ENCODE results near the gene CCDC86. TPM values are rescaled to one million over a fixed set of nuclear protein-coding genes. Genes with fewer than 3 reads are reported as not detected.

The CCDC86 gene
- total RNA-seq, 2 experiments from 2014 or later: 19.2 to 23.2 TPM

DNA sequence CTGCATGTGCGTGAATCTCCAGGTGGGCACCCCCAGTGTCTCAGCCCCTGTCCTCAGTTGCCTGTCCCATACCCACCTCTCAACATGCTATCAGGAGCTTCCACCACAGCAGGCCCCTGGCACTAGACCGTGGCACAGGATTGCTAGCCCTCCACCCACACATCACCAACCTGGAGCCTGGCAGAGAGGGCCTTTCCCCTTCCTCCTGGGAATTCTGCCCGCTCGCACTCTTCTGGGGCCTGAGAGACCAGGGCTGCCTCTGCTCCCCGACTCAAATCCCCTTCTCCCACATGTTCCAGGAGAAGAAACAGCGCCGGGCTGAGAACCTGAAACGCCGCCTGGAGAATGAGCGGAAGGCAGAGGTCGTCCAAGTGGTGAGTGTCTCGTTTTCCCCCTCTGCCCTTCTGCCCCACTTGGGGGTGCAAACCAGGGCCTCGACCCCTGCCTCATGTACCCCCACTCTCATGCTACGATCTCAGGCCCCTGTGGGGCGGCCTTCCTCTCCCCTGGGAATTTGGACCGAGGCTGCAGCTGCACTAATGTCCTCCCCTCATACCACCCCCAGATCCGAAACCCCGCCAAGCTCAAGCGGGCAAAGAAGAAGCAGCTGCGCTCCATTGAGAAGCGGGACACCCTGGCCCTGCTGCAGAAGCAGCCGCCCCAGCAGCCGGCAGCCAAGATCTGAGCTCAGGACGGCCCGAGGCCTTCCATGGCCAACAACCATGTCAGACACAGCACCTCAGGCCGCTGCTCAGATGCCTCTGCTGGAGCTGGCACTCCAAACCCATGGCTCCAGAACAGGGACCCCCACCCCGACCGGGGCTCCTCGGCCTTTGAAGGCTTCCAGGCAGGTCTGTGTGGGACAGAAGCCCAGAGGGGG is 8.0 kb downstream of the CCDC86 start:
- Mint-ChIP-seq H3K27ac (peak overlapping the region; percentile 19), H3K36me3 (ENCODE audit: low read depth) (peaks cover 18% of the 10 kb centered on the region), H3K4me3 (no peak overlapping the region), H3K4me1 (peaks cover 8% of the 10 kb centered on the region), H3K9me3 (no peaks in the 10 kb centered on the region), H3K27me3 (no peaks in the 10 kb centered on the region)
- CTCF ChIA-PET: interaction anchor here (0.9 to 1.7 kb wide), 5 partner anchors 11 to 38 kb away, joined by 4 to 9 read pairs (median 5); no protein-coding TSS in a partner anchor
- POLR2A ChIA-PET: no interaction called here
- no peak for DNase-seq

DNA sequence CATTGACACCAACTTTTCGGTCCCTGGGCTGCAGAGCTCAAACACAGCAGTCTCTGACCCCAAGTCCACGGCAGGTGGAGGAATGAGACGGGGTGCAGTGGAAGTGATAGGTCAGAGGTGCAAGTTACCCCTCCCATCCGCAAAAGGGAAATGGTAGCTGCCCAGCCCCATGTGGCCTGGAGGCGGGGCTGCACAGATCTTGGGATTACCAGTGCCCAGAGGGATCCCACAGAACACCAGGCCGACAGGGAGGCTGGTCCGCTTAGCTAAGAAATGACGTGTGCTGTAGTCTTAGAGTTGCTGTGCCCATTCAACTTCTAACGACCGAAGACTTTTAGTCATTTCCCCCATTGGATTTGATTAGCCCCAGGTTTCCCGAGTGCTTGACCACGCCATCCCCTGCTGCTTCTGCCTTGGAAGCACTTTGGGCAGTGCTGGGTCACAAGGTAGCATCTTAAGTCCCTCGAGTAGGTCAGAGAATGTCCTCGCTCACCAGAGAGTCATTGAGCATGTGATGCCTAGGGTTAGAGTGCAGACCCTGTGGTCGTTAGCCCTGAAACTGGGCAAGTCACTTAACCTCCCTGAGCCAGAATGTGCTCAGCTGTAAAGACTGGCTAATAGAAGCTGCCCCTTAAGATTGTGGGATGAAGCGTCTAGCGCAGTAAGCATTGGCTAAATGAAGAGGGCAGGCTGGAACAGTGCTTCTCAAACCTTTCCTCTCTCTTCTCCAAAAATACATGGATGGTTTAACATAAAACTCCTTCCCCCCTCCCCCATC is 9.6 kb downstream of the CCDC86 start:
- Mint-ChIP-seq H3K4me1 (peaks cover 7% of the 10 kb centered on the region), H3K9me3 (no peaks in the 10 kb centered on the region), H3K4me3 (no peak overlapping the region), H3K36me3 (ENCODE audit: low read depth) (peaks cover 16% of the 10 kb centered on the region), H3K27me3 (no peaks in the 10 kb centered on the region), H3K27ac (no peak overlapping the region)
- ChIA-PET POLR2A (no interaction called here), CTCF (interaction anchor here (1.7 kb wide), 1 partner anchor 20 kb away, joined by 9 read pairs; no protein-coding TSS in a partner anchor)
- no peak for DNase-seq

DNA sequence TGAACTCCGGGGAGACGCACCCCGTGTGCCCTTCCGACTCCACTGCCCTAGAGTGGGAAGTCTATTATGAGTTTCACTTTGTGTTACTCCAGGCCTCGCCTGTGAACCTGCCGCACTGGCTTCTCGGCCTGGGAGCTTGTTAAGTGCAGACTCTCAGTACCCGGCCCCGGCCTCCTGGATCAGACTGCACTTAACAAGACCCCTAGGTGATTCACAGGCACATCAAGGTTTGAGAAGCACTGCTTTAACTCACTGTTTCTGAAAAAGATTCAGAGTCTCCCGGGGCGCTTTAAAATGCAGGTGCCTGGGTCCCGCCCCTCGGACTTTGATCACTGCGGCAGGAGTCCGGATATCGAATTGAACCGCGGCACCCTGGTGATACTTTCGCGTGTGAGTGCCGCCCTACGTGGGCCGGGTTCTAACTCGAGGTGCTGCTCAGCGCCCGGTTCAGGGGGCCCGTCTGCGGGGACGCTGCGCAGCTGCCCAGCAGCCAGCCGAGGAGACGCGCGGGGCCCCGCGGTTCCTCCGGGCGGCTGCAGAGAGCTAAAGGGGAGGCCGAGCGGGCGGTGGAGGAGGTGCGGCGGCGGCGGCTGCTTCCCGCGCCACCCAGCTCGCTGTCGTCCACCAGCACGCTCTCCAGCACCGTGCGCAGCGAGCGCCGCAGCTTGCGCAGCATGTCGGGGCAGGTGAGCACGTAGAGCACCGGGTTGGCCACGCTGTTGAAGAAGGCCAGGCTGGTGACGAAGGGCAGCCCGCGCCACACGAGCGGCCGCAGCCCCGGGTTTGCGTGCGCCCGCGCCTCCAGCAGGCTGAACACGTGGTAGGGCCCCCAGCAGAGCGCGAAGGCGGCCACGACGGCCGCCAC is 10.4 kb downstream of the CCDC86 start:
- H3K27me3 Mint-ChIP-seq: no peaks in the 10 kb centered on the region
- no peak overlapping the region for H3K4me3 Mint-ChIP-seq
- POLR2A ChIA-PET: no interaction called here

GRCh38 chr11:60852982-60853950 is 11.4 kb downstream of the CCDC86 start:
- ChIA-PET POLR2A (no interaction called here), CTCF (interaction anchor here (1.0 kb wide), 1 partner anchor 11 kb away, joined by 3 read pairs; no protein-coding TSS in a partner anchor)
- Mint-ChIP-seq H3K36me3 (ENCODE audit: low read depth) (peaks cover 17% of the 10 kb centered on the region), H3K4me3 (no peak overlapping the region), H3K9me3 (no peaks in the 10 kb centered on the region), H3K27me3 (no peaks in the 10 kb centered on the region), H3K4me1 (peaks cover 13% of the 10 kb centered on the region), H3K27ac (no peak overlapping the region)
- no peak for DNase-seq

More for the DNA sequence above, 10.4 kb downstream of the CCDC86 start:
- Mint-ChIP-seq H3K9me3 (no peaks in the 10 kb centered on the region), H3K4me1 (peaks cover 6% of the 10 kb centered on the region), H3K36me3 (ENCODE audit: low read depth) (peaks cover 16% of the 10 kb centered on the region), H3K27ac (no peak overlapping the region)
- CTCF ChIA-PET: interaction anchor here (1.0 kb wide), 1 partner anchor 10 kb away, joined by 3 read pairs; no protein-coding TSS in a partner anchor
- DNase-seq: no peak

DNA sequence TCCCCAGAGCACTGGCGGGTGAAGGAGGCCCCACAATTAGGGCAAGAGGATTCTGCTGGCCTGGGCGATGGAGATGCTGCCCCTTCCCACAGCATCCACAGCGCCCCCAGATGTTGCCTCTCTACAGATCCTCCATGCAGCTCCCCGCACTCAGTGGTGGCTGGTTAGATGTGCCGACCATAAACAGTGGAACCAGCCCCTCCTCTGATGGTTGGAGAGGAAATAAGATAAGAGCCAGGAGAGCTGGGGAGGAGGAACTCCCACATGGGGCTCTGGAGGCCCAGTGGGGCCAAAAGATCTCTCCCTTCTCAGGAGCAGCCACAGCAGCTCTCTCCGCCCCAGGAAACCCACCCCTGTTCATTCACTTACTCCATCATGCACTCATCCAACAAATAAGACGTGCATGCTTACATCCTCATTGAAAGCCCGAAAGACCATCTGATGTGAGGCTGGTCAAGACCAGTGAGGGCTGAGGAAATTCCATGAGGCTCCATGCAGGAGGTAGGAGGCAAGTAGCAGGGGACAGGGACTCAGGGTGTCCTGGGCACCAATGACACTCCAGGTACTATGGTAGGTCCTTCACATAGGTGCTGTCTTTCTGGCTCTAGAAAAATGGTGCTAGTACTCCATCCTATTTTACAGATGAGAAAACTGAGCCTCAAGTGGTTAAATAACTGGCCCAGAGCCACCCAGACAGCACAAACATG is 12.4 kb downstream of the CCDC86 start:
- Mint-ChIP-seq H3K4me3 (no peak overlapping the region), H3K9me3 (no peaks in the 10 kb centered on the region), H3K27ac (no peak overlapping the region), H3K36me3 (ENCODE audit: low read depth) (peaks cover 12% of the 10 kb centered on the region), H3K27me3 (no peaks in the 10 kb centered on the region), H3K4me1 (peaks cover 24% of the 10 kb centered on the region)
- ChIA-PET CTCF (no interaction called here), POLR2A (no interaction called here)
- no peak for DNase-seq

- CTCF ChIA-PET: interaction anchor here (0.9 to 1.9 kb wide), 4 partner anchors 10 to 48 kb away, joined by 3 to 5 read pairs (median 4); no protein-coding TSS in a partner anchor
- H3K27ac Mint-ChIP-seq: no peak overlapping the region
- DNase-seq: no peak
- H3K9me3 Mint-ChIP-seq: no peaks in the 10 kb centered on the region
- H3K36me3 Mint-ChIP-seq (ENCODE audit: low read depth): peaks cover 9% of the 10 kb centered on the region
- no peaks in the 10 kb centered on the region for H3K27me3 Mint-ChIP-seq
- H3K4me1 Mint-ChIP-seq: peaks cover 29% of the 10 kb centered on the region
- H3K4me3 Mint-ChIP-seq: no peak overlapping the region
- POLR2A ChIA-PET: interaction anchor here (0.6 kb wide), 1 partner anchor 81 kb away, joined by 3 read pairs; no protein-coding TSS in a partner anchor
Observed at GRCh38 chr11:60854847-60855725, 13.2 kb downstream of the CCDC86 start.

DNA sequence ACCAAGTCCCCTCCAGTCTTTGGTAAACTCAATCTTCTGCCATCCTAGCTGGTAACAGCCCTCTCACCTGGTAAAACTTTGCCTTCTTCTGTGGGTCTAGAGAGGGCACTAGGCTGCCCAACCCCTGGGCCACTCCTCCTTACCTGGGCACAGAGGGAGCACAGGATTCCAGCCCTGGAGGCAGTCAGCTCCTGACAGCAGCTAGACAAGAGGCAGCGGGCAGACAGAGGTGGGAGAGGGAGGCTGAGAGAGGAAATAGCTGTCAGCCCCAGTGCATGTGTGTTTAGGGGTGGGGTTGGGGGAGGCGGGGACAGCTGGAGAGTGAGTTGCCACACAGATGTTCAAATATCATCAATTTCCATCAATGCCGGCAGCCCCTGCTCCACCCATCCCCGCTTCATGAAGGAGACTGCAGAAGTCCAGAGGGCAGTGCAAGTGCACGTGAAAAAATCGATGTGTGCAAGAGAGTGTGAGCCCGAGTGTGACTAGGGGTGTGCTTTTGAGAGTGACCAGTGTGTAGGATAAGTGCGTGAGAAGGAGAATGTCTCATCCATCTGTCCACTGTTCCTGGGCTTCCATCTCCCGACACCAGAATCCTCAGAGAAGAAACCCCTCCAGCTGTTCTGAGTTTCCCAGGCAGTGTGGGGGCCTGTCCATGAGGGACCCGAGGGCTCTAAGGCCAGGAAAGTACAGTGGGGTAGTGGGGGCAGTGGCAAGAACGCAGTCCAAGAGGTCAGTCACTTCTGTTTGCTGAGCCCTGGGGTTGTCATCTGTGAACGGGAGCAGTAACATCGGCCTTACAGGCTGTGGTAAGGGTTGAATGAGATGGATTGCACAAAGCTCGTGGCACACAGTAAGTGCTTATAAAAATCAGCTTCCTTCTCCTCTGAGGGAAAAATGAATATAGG is 14.1 kb downstream of the CCDC86 start, which contains the start of gene PTGDR2:
Gene PTGDR2, minus strand, starts transcription at position 225 of the 908 bp plus-strand sequence. CDS start 2,228 bp downstream, outside the sequence.
- Mint-ChIP-seq H3K4me3 (peak within 1 kb of the TSS; percentile 46), H3K9me3 (no peaks in the 10 kb centered on the region), H3K4me1 (peaks cover 31% of the 10 kb centered on the region), H3K36me3 (ENCODE audit: low read depth) (peaks cover 3% of the 10 kb centered on the region), H3K27me3 (no peaks in the 10 kb centered on the region), H3K27ac (no peak within 1 kb of the TSS)
- no peak for DNase-seq
- POLR2A ChIA-PET: no interaction called here
- CTCF ChIA-PET: interaction anchor here (0.9 to 1.9 kb wide), 5 partner anchors 9 to 47 kb away, joined by 3 to 5 read pairs (median 4); no protein-coding TSS in a partner anchor

- CTCF ChIA-PET: interaction anchor here (0.7 to 1.9 kb wide), 3 partner anchors 7 to 318 kb away, joined by 3 to 5 read pairs (median 4); no protein-coding TSS in a partner anchor
- no peak for DNase-seq
- no peak overlapping the region for H3K4me3 Mint-ChIP-seq
- H3K36me3 Mint-ChIP-seq (ENCODE audit: low read depth): peaks cover 1% of the 10 kb centered on the region
- peaks cover 31% of the 10 kb centered on the region for H3K4me1 Mint-ChIP-seq
- H3K9me3 Mint-ChIP-seq: no peaks in the 10 kb centered on the region
- no peak overlapping the region for H3K27ac Mint-ChIP-seq
- POLR2A ChIA-PET: no interaction called here
- peaks cover 2% of the 10 kb centered on the region for H3K27me3 Mint-ChIP-seq
Observed at GRCh38 chr11:60857378-60858232, 15.7 kb downstream of the CCDC86 start.

- CTCF ChIA-PET: interaction anchor here (1.2 kb wide), 1 partner anchor 12 kb away, joined by 3 read pairs; no protein-coding TSS in a partner anchor
Observed at GRCh38 chr11:60858236-60858635, 16.3 kb downstream of the CCDC86 start.

More at GRCh38 chr11:60858236-60858635, 16.3 kb downstream of the CCDC86 start:
- H3K36me3 Mint-ChIP-seq (ENCODE audit: low read depth): peaks cover 1% of the 10 kb centered on the region
- no peak overlapping the region for H3K4me3 Mint-ChIP-seq
- no peak for DNase-seq
- peak overlapping the region; percentile 65 for H3K27ac Mint-ChIP-seq
- peaks cover 2% of the 10 kb centered on the region for H3K27me3 Mint-ChIP-seq
- POLR2A ChIA-PET: no interaction called here
- peaks cover 31% of the 10 kb centered on the region for H3K4me1 Mint-ChIP-seq
- H3K9me3 Mint-ChIP-seq: no peaks in the 10 kb centered on the region

Measured in activated CD4-positive, alpha-beta T cell treated with anti-CD3 and anti-CD28 coated beads, Interleukin-2, amount 10 ng/mL, durations not matched to agents 7 days and 5 days (primary cell).